ENCODE data around the gene NTM. TPM values are rescaled to one million over a fixed set of nuclear protein-coding genes. Genes with fewer than 3 reads are reported as not detected.
"Not testable (repeated sequence)": the region's sequence is repeated elsewhere in the genome, so short reads cannot be mapped to it uniquely, and the experiment has no call there.

The NTM gene
- polyA plus RNA-seq, 2 donors = 0.24 to 1.1 TPM

- H3K27me3 ChIP-seq (ENCODE audit: control insufficient read depth in 1 of 2, insufficient read depth in 2 of 2, low read length in 2 of 2) = no peaks in the 10 kb centered on the region
- no peaks in the 10 kb centered on the region for H3K4me1 ChIP-seq (ENCODE audit: control insufficient read depth in 2 of 2, insufficient read depth in 2 of 2, low read length in 1 of 2)
- no peak overlapping the region for H3K4me3 ChIP-seq (ENCODE audit: low read depth in 1 of 2, low read length in 2 of 2)
- WGBS, 2 donors = 76 to 91% methylated on average over 3 of the region's 3 CpGs
- no peaks in the 10 kb centered on the region for H3K9me3 ChIP-seq (ENCODE audit: control insufficient read depth in 2 of 2, insufficient read depth in 1 of 2, low read depth in 1 of 2, low read length in 1 of 2)
- H3K36me3 ChIP-seq (ENCODE audit: control insufficient read depth in 2 of 2, insufficient read depth in 2 of 2, low read length in 1 of 2) = no peaks in the 10 kb centered on the region
- H3K27ac ChIP-seq (ENCODE audit: low read depth in 2 of 2, low read length in 1 of 2) = no peak overlapping the region
Measured at GRCh38 chr11:131481971-131482370, 111.6 kb downstream of the NTM start.

DNA sequence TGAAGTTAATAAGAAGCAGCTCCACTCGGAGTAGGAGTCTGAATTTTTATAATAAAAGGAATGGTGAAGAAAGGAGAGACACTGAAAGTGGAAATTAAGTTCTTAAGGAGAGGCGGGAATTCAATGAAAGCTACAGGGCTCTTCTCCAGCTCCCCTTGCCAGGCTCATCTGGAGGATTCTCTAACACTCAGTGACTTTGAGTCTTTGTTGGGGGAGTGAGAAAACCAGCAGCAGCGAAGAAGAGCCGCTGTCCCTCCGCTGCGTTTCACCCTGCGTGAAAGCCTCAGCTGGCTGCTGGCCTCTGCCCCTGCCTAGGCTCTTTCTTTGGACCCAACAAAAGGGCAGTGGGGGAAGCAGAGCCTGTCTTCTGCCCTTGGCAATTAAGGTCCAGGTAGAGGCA, 113.0 kb downstream of the NTM start:
- Histone ChIP-seq H3K36me3 (ENCODE audit: control insufficient read depth in 2 of 2, insufficient read depth in 2 of 2, low read length in 1 of 2) (no peaks in the 10 kb centered on the region), H3K9me3 (ENCODE audit: control insufficient read depth in 2 of 2, insufficient read depth in 1 of 2, low read depth in 1 of 2, low read length in 1 of 2) (no peaks in the 10 kb centered on the region), H3K27me3 (ENCODE audit: control insufficient read depth in 1 of 2, insufficient read depth in 2 of 2, low read length in 2 of 2) (no peaks in the 10 kb centered on the region), H3K4me1 (ENCODE audit: control insufficient read depth in 2 of 2, insufficient read depth in 2 of 2, low read length in 1 of 2) (no peaks in the 10 kb centered on the region), H3K4me3 (ENCODE audit: low read depth in 1 of 2, low read length in 2 of 2) (no peak overlapping the region), H3K27ac (ENCODE audit: low read depth in 2 of 2, low read length in 1 of 2) (no peak overlapping the region)
- 82 to 84% methylated on average over 7 of the region's 7 CpGs for WGBS, 2 donors

DNA sequence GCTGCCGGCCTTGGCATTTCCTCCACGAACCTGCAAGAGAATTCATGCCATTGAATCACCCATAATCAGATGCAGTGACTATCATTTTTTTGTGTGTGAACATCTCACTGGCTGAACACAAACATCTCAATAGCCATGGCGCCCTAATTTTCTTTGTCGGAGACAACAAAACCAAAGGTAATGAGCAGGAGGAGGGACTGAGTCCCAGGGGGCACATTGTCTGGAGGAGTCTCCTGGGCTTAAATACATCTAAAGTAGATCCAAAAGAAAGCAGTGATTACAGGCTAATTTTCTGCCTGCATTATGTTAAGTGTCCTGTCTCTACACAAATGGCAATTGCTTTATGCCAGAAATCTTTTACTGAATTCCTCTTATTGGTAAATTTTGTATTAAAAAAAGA, 113.5 kb downstream of the NTM start:
- no peak overlapping the region for H3K4me3 ChIP-seq (ENCODE audit: low read depth in 1 of 2, low read length in 2 of 2)
- 71 to 75% methylated on average over 4 of the region's 4 CpGs for WGBS, 2 donors

GRCh38 chr11:131486100-131486499, 115.7 kb downstream of the NTM start:
- 54 to 63% methylated on average over 3 of the region's 3 CpGs for WGBS, 2 donors
- Histone ChIP-seq H3K36me3 (ENCODE audit: control insufficient read depth in 2 of 2, insufficient read depth in 2 of 2, low read length in 1 of 2) (no peaks in the 10 kb centered on the region), H3K4me1 (ENCODE audit: control insufficient read depth in 2 of 2, insufficient read depth in 2 of 2, low read length in 1 of 2) (no peaks in the 10 kb centered on the region), H3K27ac (ENCODE audit: low read depth in 2 of 2, low read length in 1 of 2) (no peak overlapping the region), H3K9me3 (ENCODE audit: control insufficient read depth in 2 of 2, insufficient read depth in 1 of 2, low read depth in 1 of 2, low read length in 1 of 2) (no peaks in the 10 kb centered on the region), H3K27me3 (ENCODE audit: control insufficient read depth in 1 of 2, insufficient read depth in 2 of 2, low read length in 2 of 2) (no peaks in the 10 kb centered on the region), H3K4me3 (ENCODE audit: low read depth in 1 of 2, low read length in 2 of 2) (no peak overlapping the region)

More for the DNA sequence above, 113.5 kb downstream of the NTM start:
- Histone ChIP-seq H3K27ac (ENCODE audit: low read depth in 2 of 2, low read length in 1 of 2) (no peak overlapping the region), H3K4me1 (ENCODE audit: control insufficient read depth in 2 of 2, insufficient read depth in 2 of 2, low read length in 1 of 2) (no peaks in the 10 kb centered on the region), H3K27me3 (ENCODE audit: control insufficient read depth in 1 of 2, insufficient read depth in 2 of 2, low read length in 2 of 2) (no peaks in the 10 kb centered on the region), H3K36me3 (ENCODE audit: control insufficient read depth in 2 of 2, insufficient read depth in 2 of 2, low read length in 1 of 2) (no peaks in the 10 kb centered on the region), H3K9me3 (ENCODE audit: control insufficient read depth in 2 of 2, insufficient read depth in 1 of 2, low read depth in 1 of 2, low read length in 1 of 2) (no peaks in the 10 kb centered on the region)

DNA sequence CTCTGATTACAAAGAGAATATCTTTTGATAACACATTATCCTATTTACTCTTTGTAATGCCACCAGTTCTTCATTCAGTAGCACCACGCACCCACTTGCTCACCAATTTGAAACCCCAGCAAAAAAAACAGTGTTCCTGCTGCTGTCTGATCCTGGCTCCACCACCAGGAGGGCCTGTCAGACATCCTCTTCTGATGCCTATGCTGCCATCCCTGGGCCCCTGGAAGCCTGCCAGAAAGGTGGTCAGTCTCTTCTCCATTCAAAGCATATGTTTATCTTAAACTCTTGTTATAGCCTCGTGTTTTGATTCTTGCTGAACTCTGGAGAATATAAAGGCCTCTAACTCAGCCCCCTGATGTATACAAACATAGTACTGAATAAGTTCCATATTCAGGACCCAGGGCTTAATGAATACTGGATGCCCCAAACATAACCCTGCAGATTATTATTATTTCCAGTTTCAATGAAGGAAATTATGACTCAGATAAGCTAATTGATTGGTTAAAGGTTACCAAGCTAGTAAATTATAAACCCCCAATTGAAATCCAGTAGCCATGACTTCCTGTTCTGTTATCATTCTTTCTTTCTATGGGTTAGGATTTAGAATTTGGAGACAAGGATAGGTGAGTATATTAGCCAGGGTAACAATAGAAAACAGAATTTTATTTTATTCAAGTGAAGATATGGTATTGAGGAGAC, 116.7 kb downstream of the NTM start:
- Histone ChIP-seq H3K4me3 (ENCODE audit: low read depth in 1 of 2, low read length in 2 of 2) (no peak overlapping the region), H3K36me3 (ENCODE audit: control insufficient read depth in 2 of 2, insufficient read depth in 2 of 2, low read length in 1 of 2) (no peaks in the 10 kb centered on the region), H3K27ac (ENCODE audit: low read depth in 2 of 2, low read length in 1 of 2) (no peak overlapping the region), H3K27me3 (ENCODE audit: control insufficient read depth in 1 of 2, insufficient read depth in 2 of 2, low read length in 2 of 2) (no peaks in the 10 kb centered on the region), H3K4me1 (ENCODE audit: control insufficient read depth in 2 of 2, insufficient read depth in 2 of 2, low read length in 1 of 2) (no peaks in the 10 kb centered on the region), H3K9me3 (ENCODE audit: control insufficient read depth in 2 of 2, insufficient read depth in 1 of 2, low read depth in 1 of 2, low read length in 1 of 2) (no peaks in the 10 kb centered on the region)
- WGBS, 2 donors = 56 to 60% methylated on average over 2 of the region's 2 CpGs

- Histone ChIP-seq H3K27me3 (ENCODE audit: control insufficient read depth in 1 of 2, insufficient read depth in 2 of 2, low read length in 2 of 2) (no peaks in the 10 kb centered on the region), H3K4me3 (ENCODE audit: low read depth in 1 of 2, low read length in 2 of 2) (no peak overlapping the region), H3K4me1 (ENCODE audit: control insufficient read depth in 2 of 2, insufficient read depth in 2 of 2, low read length in 1 of 2) (no peaks in the 10 kb centered on the region), H3K27ac (ENCODE audit: low read depth in 2 of 2, low read length in 1 of 2) (no peak overlapping the region), H3K9me3 (ENCODE audit: control insufficient read depth in 2 of 2, insufficient read depth in 1 of 2, low read depth in 1 of 2, low read length in 1 of 2) (no peaks in the 10 kb centered on the region), H3K36me3 (ENCODE audit: control insufficient read depth in 2 of 2, insufficient read depth in 2 of 2, low read length in 1 of 2) (no peaks in the 10 kb centered on the region)
- WGBS, 2 donors = 52 to 55% methylated on average over 4 of the region's 4 CpGs
Measured at GRCh38 chr11:131488238-131488637, 117.8 kb downstream of the NTM start.

DNA sequence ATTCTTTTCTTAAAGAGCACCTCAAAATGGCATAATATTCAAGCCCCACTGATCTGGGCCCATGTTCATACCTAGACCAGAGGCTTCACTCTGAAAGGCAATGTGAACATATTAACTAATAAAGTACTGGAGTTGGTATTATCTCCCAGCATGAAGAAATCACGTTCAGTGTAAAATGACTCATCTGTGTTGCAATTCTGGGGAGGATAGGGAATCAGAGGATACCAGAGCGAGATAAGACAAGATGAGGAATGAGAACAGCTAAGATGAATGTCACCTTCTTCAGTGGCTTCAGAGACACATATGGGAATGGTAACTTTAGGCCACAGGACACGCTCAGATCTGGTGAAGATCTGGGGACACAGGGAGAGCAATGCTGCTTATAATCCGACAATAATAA, 121.1 kb downstream of the NTM start:
- no peaks in the 10 kb centered on the region for H3K9me3 ChIP-seq (ENCODE audit: control insufficient read depth in 2 of 2, insufficient read depth in 1 of 2, low read depth in 1 of 2, low read length in 1 of 2)
- H3K4me1 ChIP-seq (ENCODE audit: control insufficient read depth in 2 of 2, insufficient read depth in 2 of 2, low read length in 1 of 2) = peaks cover 5 to 7% of the 10 kb centered on the region in 2 donors
- 68% methylated on average over 4 of the region's 4 CpGs for WGBS, 2 donors
- no peak overlapping the region for H3K4me3 ChIP-seq (ENCODE audit: low read depth in 1 of 2, low read length in 2 of 2)
- no peak overlapping the region for H3K27ac ChIP-seq (ENCODE audit: low read depth in 2 of 2, low read length in 1 of 2)
- H3K36me3 ChIP-seq (ENCODE audit: control insufficient read depth in 2 of 2, insufficient read depth in 2 of 2, low read length in 1 of 2) = no peaks in the 10 kb centered on the region
- H3K27me3 ChIP-seq (ENCODE audit: control insufficient read depth in 1 of 2, insufficient read depth in 2 of 2, low read length in 2 of 2) = no peaks in the 10 kb centered on the region

DNA sequence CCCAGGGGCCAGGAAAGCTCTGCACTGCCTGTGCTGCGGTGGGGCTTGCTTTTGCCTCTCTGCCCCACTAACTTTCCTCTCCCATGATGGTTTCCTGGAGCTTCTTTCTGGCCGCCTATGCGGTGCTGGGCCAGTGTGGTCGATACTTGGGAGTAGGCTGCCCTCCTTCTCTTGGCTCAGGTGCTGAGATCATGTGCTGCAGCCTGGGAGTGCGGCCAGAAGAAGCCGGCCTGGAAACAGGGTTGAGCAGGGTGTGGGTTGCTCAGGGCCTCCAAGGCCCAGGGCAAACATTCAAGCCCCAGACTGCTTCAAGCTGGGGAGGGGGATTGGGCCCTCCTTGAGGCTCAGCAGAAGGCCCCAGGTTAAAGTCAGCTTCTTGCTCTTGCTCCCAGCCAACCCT, 125.0 kb downstream of the NTM start:
- Histone ChIP-seq H3K4me1 (ENCODE audit: control insufficient read depth in 2 of 2, insufficient read depth in 2 of 2, low read length in 1 of 2) (peaks cover 5 to 7% of the 10 kb centered on the region in 2 donors), H3K4me3 (ENCODE audit: low read depth in 1 of 2, low read length in 2 of 2) (no peak overlapping the region), H3K27ac (ENCODE audit: low read depth in 2 of 2, low read length in 1 of 2) (no peak overlapping the region), H3K27me3 (ENCODE audit: control insufficient read depth in 1 of 2, insufficient read depth in 2 of 2, low read length in 2 of 2) (no peaks in the 10 kb centered on the region), H3K9me3 (ENCODE audit: control insufficient read depth in 2 of 2, insufficient read depth in 1 of 2, low read depth in 1 of 2, low read length in 1 of 2) (peaks cover 0 to 4% of the 10 kb centered on the region in 2 donors), H3K36me3 (ENCODE audit: control insufficient read depth in 2 of 2, insufficient read depth in 2 of 2, low read length in 1 of 2) (no peaks in the 10 kb centered on the region)
- WGBS, 2 donors = 36 to 41% methylated on average over 6 of the region's 6 CpGs

GRCh38 chr11:131497686-131498085, 127.3 kb downstream of the NTM start:
- H3K27me3 ChIP-seq (ENCODE audit: control insufficient read depth in 1 of 2, insufficient read depth in 2 of 2, low read length in 2 of 2); H3K9me3 ChIP-seq (ENCODE audit: control insufficient read depth in 2 of 2, insufficient read depth in 1 of 2, low read depth in 1 of 2, low read length in 1 of 2); H3K36me3 ChIP-seq (ENCODE audit: control insufficient read depth in 2 of 2, insufficient read depth in 2 of 2, low read length in 1 of 2); H3K4me1 ChIP-seq (ENCODE audit: control insufficient read depth in 2 of 2, insufficient read depth in 2 of 2, low read length in 1 of 2); H3K4me3 ChIP-seq (ENCODE audit: low read depth in 1 of 2, low read length in 2 of 2): not testable (repeated sequence)
- 76 to 81% methylated on average over 5 of the region's 5 CpGs for WGBS, 2 donors
- peak overlapping the region; percentile 6 to 74 for H3K27ac ChIP-seq (ENCODE audit: low read depth in 2 of 2, low read length in 1 of 2)

- Histone ChIP-seq H3K27ac (ENCODE audit: low read depth in 2 of 2, low read length in 1 of 2) (no peak overlapping the region), H3K36me3 (ENCODE audit: control insufficient read depth in 2 of 2, insufficient read depth in 2 of 2, low read length in 1 of 2) (no peaks in the 10 kb centered on the region), H3K4me1 (ENCODE audit: control insufficient read depth in 2 of 2, insufficient read depth in 2 of 2, low read length in 1 of 2) (peaks cover 5 to 7% of the 10 kb centered on the region in 2 donors), H3K9me3 (ENCODE audit: control insufficient read depth in 2 of 2, insufficient read depth in 1 of 2, low read depth in 1 of 2, low read length in 1 of 2) (peaks cover 0 to 4% of the 10 kb centered on the region in 2 donors), H3K27me3 (ENCODE audit: control insufficient read depth in 1 of 2, insufficient read depth in 2 of 2, low read length in 2 of 2) (no peaks in the 10 kb centered on the region), H3K4me3 (ENCODE audit: low read depth in 1 of 2, low read length in 2 of 2) (no peak overlapping the region)
- 77 to 83% methylated on average over 7 of the region's 7 CpGs for WGBS, 2 donors
Measured at GRCh38 chr11:131498631-131499160, 128.3 kb downstream of the NTM start.
